ENCODE results near the gene MRPL12. TPM values are rescaled to one million over a fixed set of nuclear protein-coding genes. Genes with fewer than 3 reads are reported as not detected.
A peak's percentile ranks its signal among the peaks of the same experiment; 100 is the strongest.
"Not testable (repeated sequence)": the region's sequence is repeated elsewhere in the genome, so short reads cannot be mapped to it uniquely, and the experiment has no call there.

The MRPL12 gene
- total and polyA plus RNA-seq, 12 donors = 24.0 to 159 (median 85.6) TPM

GRCh38 chr17:81672504-81672903 is 30.7 kb upstream of the MRPL12 start:
- H3K36me3 ChIP-seq (replicated peaks in 1 of 2) = peaks cover 0 to 55% of the 10 kb centered on the region in 2 donors
- 81 to 92% (median 87%) methylated on average over 6 to 18 of the region's 18 CpGs for WGBS, 4 donors
- TF ChIP-seq POLR2A (IDR thresholded peaks at IDR 0.05) = no peak
- no peak for TF ChIP-seq CTCF (IDR thresholded peaks at IDR 0.05)
- H3K4me3 ChIP-seq = no peak overlapping the region
- H3K27me3 ChIP-seq = no peaks in the 10 kb centered on the region
- H3K4me1 ChIP-seq (replicated peaks in 1 of 2) = peaks cover 0 to 10% of the 10 kb centered on the region in 2 donors
- DNase-seq = no peak
- H3K9me3 ChIP-seq (replicated peaks in 1 of 3) = no peaks in the 10 kb centered on the region
- no peak overlapping the region for H3K27ac ChIP-seq
- intact Hi-C loops (cut with DNase I) = no loop called here

- Histone ChIP-seq H3K36me3 (replicated peaks in 1 of 2) (peaks cover 0 to 55% of the 10 kb centered on the region in 2 donors), H3K4me1 (replicated peaks in 1 of 2) (peaks cover 0 to 5% of the 10 kb centered on the region in 2 donors), H3K9me3 (replicated peaks in 1 of 3) (no peaks in the 10 kb centered on the region), H3K27ac (no peak overlapping the region), H3K27me3 (no peaks in the 10 kb centered on the region), H3K4me3 (no peak overlapping the region)
- TF ChIP-seq CTCF (IDR thresholded peaks at IDR 0.05) = no peak
- TF ChIP-seq POLR2A (IDR thresholded peaks at IDR 0.05) = no peak
- intact Hi-C loops (cut with DNase I) = no loop called here
- DNase-seq = no peak
- WGBS, 4 donors = 92 to 93% (median 92%) methylated on average over 16 of the region's 16 CpGs
Observed at GRCh38 chr17:81672954-81673353, 30.2 kb upstream of the MRPL12 start.

GRCh38 chr17:81673561-81674258 is 29.5 kb upstream of the MRPL12 start:
- no peak overlapping the region for H3K4me3 ChIP-seq
- H3K27ac ChIP-seq = no peak overlapping the region
- intact Hi-C loops (cut with DNase I) = no loop called here
- WGBS, 4 donors = 82 to 89% (median 85%) methylated on average over 18 of the region's 18 CpGs
- H3K27me3 ChIP-seq = no peaks in the 10 kb centered on the region
- TF ChIP-seq CTCF (IDR thresholded peaks at IDR 0.05) = no peak
- no peak for TF ChIP-seq POLR2A (IDR thresholded peaks at IDR 0.05)
- no peak for DNase-seq
- H3K4me1 ChIP-seq (replicated peaks in 1 of 2) = no peaks in the 10 kb centered on the region
- no peaks in the 10 kb centered on the region for H3K9me3 ChIP-seq (replicated peaks in 1 of 3)
- peaks cover 0 to 55% of the 10 kb centered on the region in 2 donors for H3K36me3 ChIP-seq (replicated peaks in 1 of 2)

- H3K27me3 ChIP-seq; H3K9me3 ChIP-seq (replicated peaks in 1 of 3); H3K4me1 ChIP-seq (replicated peaks in 1 of 2); intact Hi-C loops (cut with DNase I); H3K4me3 ChIP-seq; H3K27ac ChIP-seq: not testable (repeated sequence)
- peak; percentile 30 to 72 (median 65) for TF ChIP-seq CTCF (IDR thresholded peaks at IDR 0.05)
- H3K36me3 ChIP-seq (replicated peaks in 1 of 2) = peaks cover 0 to 39% of the 10 kb centered on the region in 2 donors
- WGBS, 4 donors = 30 to 37% (median 34%) methylated on average over 17 to 18 of the region's 18 CpGs
- peak in 4 of 7 donors; percentile 52 to 76 (median 60) for DNase-seq
Observed at GRCh38 chr17:81675515-81676221, 27.5 kb upstream of the MRPL12 start.
